SU-DHL-6 (cell line): ENCODE measurements around the gene ZNF143.

ENCODE experiments used
- H2AFZ ChIP-seq: fragments of 200-600 bp; sonication (generic); 2 replicates; pipeline ENCODE4 v1.6.1; 2014; ENCODE audit warnings: low read depth, mild to moderate bottlenecking, moderate library complexity, mixed read lengths, antibody characterized with exemption, low read length; ENCODE audit not compliant: severe bottlenecking
- H3F3A ChIP-seq: fragments of 200-600 bp; shearing (Covaris generic); 2 replicates; pipeline ENCODE4 v1.6.0; 2016; ENCODE audit warnings: antibody characterized with exemption, mild to moderate bottlenecking; ENCODE audit not compliant: insufficient read depth
- H3K27ac ChIP-seq: fragments of 200-600 bp; sonication (generic); 2 replicates; pipeline ENCODE4 v1.5.1; 2016; ENCODE audit warnings: low read depth, mild to moderate bottlenecking, low read length, moderate library complexity, mixed read lengths
- H3K27me3 ChIP-seq: fragments of 200-600 bp; sonication (generic), shearing (Covaris generic); 2 replicates; pipeline ENCODE4 v1.6.0; 2014; ENCODE audit warnings: mild to moderate bottlenecking, low read length
- H3K36me3 ChIP-seq: fragments of 200-600 bp; sonication (generic); 2 replicates; pipeline ENCODE4 v1.6.1; 2014; ENCODE audit warnings: mild to moderate bottlenecking, low read length, mixed read lengths
- H3K4me2 ChIP-seq: fragments of 300-600, 200-600 bp; shearing (Covaris generic), sonication (generic); 2 replicates; pipeline ENCODE4 v1.6.0; 2014; ENCODE audit warnings: low read length, low read depth, mild to moderate bottlenecking; ENCODE audit not compliant: poor library complexity, severe bottlenecking
- H3K4me3 ChIP-seq: fragments of 200-600 bp; sonication (generic); 2 replicates; pipeline ENCODE4 v1.5.1; 2014; ENCODE audit warnings: antibody characterized with exemption, low read length, mild to moderate bottlenecking, mixed read lengths; ENCODE audit not compliant: insufficient read depth, poor library complexity, severe bottlenecking
- H3K79me2 ChIP-seq: fragments of 200-600 bp; sonication (generic); 2 replicates; pipeline ENCODE4 v1.6.1; 2014; ENCODE audit warnings: mild to moderate bottlenecking, low read length, moderate library complexity; ENCODE audit not compliant: insufficient read depth
- H3K9ac ChIP-seq: fragments of 200-600 bp; sonication (generic); 2 replicates; pipeline ENCODE4 v1.7.0; 2014; ENCODE audit warnings: mild to moderate bottlenecking, low read length
- H3K9me2 ChIP-seq: fragments of 200-600 bp; sonication (generic); replicated peaks from 2 replicates; pipeline ENCODE4 v1.6.1; 2014; ENCODE audit warnings: low read length; ENCODE audit not compliant: insufficient read depth
- H3K9me3 ChIP-seq: fragments of 200-600 bp; sonication (generic); 2 replicates; pipeline ENCODE4 v1.6.1; 2014; ENCODE audit warnings: low read length, mixed read lengths; ENCODE audit not compliant: insufficient read depth
- H4K20me1 ChIP-seq: fragments of 200-600 bp; sonication (generic); 2 replicates; pipeline ENCODE4 v1.6.1; 2014; ENCODE audit warnings: low read depth, mild to moderate bottlenecking, antibody characterized with exemption, low read length, moderate library complexity, mixed read lengths
- EZH2phosphoT487 ChIP-seq: fragments of 200-600 bp; sonication (generic), shearing (Covaris generic); conservative IDR thresholded peaks from 2 replicates; pipeline ENCODE4 v1.6.1; 2018; ENCODE audit warnings: mild to moderate bottlenecking, antibody characterized with exemption, low read length, moderate library complexity, mixed read lengths
- TF ChIP-seq, protein P1 (sequence below): fragments of 200-600 bp; sonication (generic); IDR thresholded peaks from one replicate; pipeline ENCODE4 v1.5.1; 2017; ENCODE audit warnings: antibody characterized with exemption, mild to moderate bottlenecking, low read length, moderate library complexity; ENCODE audit not compliant: insufficient read depth, poor library complexity, severe bottlenecking

The ZNF143 gene

DNA sequence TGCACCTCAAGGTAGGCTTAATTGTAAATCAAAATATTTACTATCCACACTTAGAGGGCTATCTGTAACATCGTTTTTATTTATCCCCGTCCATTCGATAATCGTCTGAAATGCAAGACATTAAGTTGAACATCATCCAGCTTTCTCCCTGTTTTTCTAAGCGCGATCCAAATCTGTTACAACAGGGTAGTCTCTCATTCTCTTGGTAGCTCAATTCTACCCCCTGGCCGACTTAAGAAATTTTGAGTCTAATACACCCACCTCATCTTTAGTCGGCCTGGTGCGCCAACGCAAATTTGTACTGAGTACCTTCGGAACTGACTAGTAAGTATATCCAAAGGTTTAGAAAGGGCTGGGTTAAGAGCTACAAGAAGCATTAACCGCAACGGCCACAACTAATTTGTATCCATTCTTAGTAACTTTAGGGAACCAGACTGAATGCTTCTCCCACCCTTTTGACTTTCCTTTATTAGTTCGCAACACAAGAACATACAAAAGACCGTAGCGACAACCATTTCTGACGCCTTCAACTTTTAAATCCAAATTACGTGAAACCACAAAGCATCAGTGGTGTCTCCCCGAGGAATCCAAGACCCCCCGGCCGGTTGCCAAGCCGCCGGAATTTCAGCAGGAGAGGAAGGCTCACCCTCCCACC lies 1.0 kb upstream of the ZNF143 start:
- Histone ChIP-seq H3K27ac (peak overlapping the region; percentile 89), H3K4me3 (peak overlapping the region; percentile 96), H3K4me2 (peak overlapping the region; percentile 82), H3K27me3 (no peaks in the 10 kb centered on the region), H3K9me2 (no peaks in the 10 kb centered on the region), H3K9ac (peak overlapping the region; percentile 98), H4K20me1 (no peaks in the 10 kb centered on the region), H2AFZ (no peak overlapping the region), H3K9me3 (no peaks in the 10 kb centered on the region), H3F3A (peaks cover 42% of the 10 kb centered on the region), H3K79me2 (peaks cover 46% of the 10 kb centered on the region), H3K36me3 (no peaks in the 10 kb centered on the region)
- TF ChIP-seq, protein P1, sequence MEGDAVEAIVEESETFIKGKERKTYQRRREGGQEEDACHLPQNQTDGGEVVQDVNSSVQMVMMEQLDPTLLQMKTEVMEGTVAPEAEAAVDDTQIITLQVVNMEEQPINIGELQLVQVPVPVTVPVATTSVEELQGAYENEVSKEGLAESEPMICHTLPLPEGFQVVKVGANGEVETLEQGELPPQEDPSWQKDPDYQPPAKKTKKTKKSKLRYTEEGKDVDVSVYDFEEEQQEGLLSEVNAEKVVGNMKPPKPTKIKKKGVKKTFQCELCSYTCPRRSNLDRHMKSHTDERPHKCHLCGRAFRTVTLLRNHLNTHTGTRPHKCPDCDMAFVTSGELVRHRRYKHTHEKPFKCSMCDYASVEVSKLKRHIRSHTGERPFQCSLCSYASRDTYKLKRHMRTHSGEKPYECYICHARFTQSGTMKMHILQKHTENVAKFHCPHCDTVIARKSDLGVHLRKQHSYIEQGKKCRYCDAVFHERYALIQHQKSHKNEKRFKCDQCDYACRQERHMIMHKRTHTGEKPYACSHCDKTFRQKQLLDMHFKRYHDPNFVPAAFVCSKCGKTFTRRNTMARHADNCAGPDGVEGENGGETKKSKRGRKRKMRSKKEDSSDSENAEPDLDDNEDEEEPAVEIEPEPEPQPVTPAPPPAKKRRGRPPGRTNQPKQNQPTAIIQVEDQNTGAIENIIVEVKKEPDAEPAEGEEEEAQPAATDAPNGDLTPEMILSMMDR = no peak
- no peak for TF ChIP-seq EZH2phosphoT487

DNA sequence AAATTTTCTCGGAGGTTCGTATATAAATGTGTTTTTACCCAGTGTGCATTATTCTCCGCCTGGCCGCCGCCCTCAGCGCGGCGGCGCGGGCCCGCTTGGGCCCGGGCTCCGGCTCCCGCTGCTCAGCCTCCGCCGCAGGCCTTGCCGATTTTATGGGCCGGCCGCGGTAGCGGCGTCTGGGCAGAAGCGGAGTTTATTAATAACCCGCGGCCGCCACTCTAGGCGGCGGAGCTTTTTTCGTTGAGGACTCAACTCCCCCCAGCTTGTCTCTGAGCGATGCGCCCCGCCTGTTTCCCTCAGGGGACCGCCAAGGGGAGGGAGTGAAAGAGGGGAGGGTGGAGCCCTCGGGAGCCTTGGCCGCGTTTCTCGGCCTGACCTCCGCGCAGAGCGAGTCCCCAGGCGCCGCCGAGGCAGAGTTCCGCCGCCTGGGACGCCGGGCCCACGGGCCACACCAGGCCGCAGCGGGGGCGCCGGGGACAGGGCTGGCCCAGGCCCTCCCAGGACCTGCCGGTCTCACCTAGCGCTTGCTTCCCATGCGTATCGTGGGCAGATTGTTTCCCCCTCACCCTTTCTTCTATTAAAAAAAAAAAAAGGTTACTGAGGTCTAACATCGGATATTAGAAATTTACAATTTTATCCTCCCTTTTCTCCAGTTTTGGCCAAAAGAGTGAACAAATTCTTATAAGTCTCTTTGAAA lies 399 bp downstream of the ZNF143 start:
- H3F3A ChIP-seq = peaks cover 37% of the 10 kb centered on the region
- no peaks in the 10 kb centered on the region for H4K20me1 ChIP-seq
- no peak for TF ChIP-seq EZH2phosphoT487
- TF ChIP-seq, protein P1 = no peak
- H3K36me3 ChIP-seq = no peaks in the 10 kb centered on the region
- peak overlapping the region; percentile 58 for H2AFZ ChIP-seq
- H3K9me2 ChIP-seq = no peaks in the 10 kb centered on the region
- peak overlapping the region; percentile 84 for H3K4me2 ChIP-seq
- peak overlapping the region; percentile 99 for H3K27ac ChIP-seq
- H3K27me3 ChIP-seq = no peaks in the 10 kb centered on the region
- peak overlapping the region; percentile 82 for H3K9ac ChIP-seq
- no peaks in the 10 kb centered on the region for H3K9me3 ChIP-seq
- peak overlapping the region; percentile 65 for H3K4me3 ChIP-seq
- H3K79me2 ChIP-seq = peaks cover 56% of the 10 kb centered on the region

- H3K36me3 ChIP-seq = no peaks in the 10 kb centered on the region
- H3K9me3 ChIP-seq = no peaks in the 10 kb centered on the region
- H3K9me2 ChIP-seq = no peaks in the 10 kb centered on the region
- peaks cover 56% of the 10 kb centered on the region for H3K79me2 ChIP-seq
- H3K27ac ChIP-seq = peak overlapping the region; percentile 99
- TF ChIP-seq, protein P1 = no peak
- no peak for TF ChIP-seq EZH2phosphoT487
- H3K4me3 ChIP-seq = peak overlapping the region; percentile 65
- H2AFZ ChIP-seq = peak overlapping the region; percentile 0
- no peaks in the 10 kb centered on the region for H4K20me1 ChIP-seq
- H3K4me2 ChIP-seq = peak overlapping the region; percentile 84
- H3F3A ChIP-seq = peaks cover 37% of the 10 kb centered on the region
- H3K9ac ChIP-seq = peak overlapping the region; percentile 82
- H3K27me3 ChIP-seq = no peaks in the 10 kb centered on the region
These were observed 935 bp downstream of the ZNF143 start for GRCh38 chr11:9461760-9462134.
